Left lung (tissue), 10 donors: Measurements from ENCODE around the gene ZBTB45. TPM values are rescaled to one million over a fixed set of nuclear protein-coding genes. Genes with fewer than 3 reads are reported as not detected.

ENCODE experiments used
- ATAC-seq: fragments of 200-7000 bp; cut with Tn5 transposase; one replicate; pipeline ENCODE4 v1.9.1; 2020; ENCODE audit warnings: moderate library complexity
- DNase-seq, 4 donors: peaks; one replicate each; pipeline ENCODE4 v3.0.0-alpha.2; 2013 to 2020
- H3K27ac ChIP-seq, 2 donors: fragments of 200-600 bp; sonication (generic) in 1 of 2; one replicate each; pipeline versions ENCODE4 v1.5.0 to v1.8.0; 2020 to 2021
- H3K27me3 ChIP-seq, 2 donors: fragments of 200-600 bp; sonication (generic) in 1 of 2; one replicate each; pipeline versions ENCODE4 v1.5.0 to v1.8.0; 2020 to 2021
- H3K36me3 ChIP-seq, 2 donors: fragments of 200-600 bp; sonication (generic) in 1 of 2; one replicate each; pipeline versions ENCODE4 v1.5.0 to v1.8.0; 2020 to 2021
- H3K4me1 ChIP-seq, 2 donors: fragments of 200-600 bp; one replicate each; pipeline ENCODE4 v1.8.0; 2021
- H3K4me3 ChIP-seq, 2 donors: fragments of 200-600 bp; sonication (generic) in 1 of 2; one replicate each; pipeline versions ENCODE4 v1.5.0 to v1.8.0; 2020 to 2021; ENCODE audit warnings: mild to moderate bottlenecking in 1 of 2
- H3K9me3 ChIP-seq, 2 donors: fragments of 200-600 bp; sonication (generic) in 1 of 2; one replicate each; pipeline versions ENCODE4 v1.5.0 to v1.8.0; 2020 to 2021
- CTCF ChIP-seq, 2 donors: fragments of 200-600 bp; sonication (generic) in 1 of 2; IDR thresholded peaks; one replicate each; pipeline versions ENCODE4 v1.5.0 to v1.8.0; 2021; ENCODE audit warnings: antibody characterized with exemption in 2 of 2
- intact Hi-C, 2 donors: fragments of 100-400 bp; cut with DNase I; formaldehyde crosslinking; loops; one replicate each; pipeline versions ENCODE4 v1.11.2 to v1.14.2; 2022
- polyA plus RNA-seq, 6 donors: library from polyadenylated mRNA; unstranded; fragments of 120-200 nt; gene quantifications; one replicate each; pipeline ENCODE4 v1.2.1, GENCODE V29; 2013; ENCODE audit not compliant: insufficient read length in 6 of 6
- total RNA-seq, 2 donors: library from RNA; stranded (reverse); fragmentation: NEBNext Ultra II Directional; extraction: Animal tissue kit (Norgen Biotek cat#: 25700); gene quantifications; one replicate each; pipeline ENCODE4 v1.2.1, GENCODE V29; 2021
- donor health status: DM: no; HTN: yes; CAD: no.
- donor health status: DM: no; HTN: no; CAD: no.

ZBTB45 gene
- total and polyA plus RNA-seq, 8 donors: 7.8 to 17.7 (median 12.0) TPM

DNA sequence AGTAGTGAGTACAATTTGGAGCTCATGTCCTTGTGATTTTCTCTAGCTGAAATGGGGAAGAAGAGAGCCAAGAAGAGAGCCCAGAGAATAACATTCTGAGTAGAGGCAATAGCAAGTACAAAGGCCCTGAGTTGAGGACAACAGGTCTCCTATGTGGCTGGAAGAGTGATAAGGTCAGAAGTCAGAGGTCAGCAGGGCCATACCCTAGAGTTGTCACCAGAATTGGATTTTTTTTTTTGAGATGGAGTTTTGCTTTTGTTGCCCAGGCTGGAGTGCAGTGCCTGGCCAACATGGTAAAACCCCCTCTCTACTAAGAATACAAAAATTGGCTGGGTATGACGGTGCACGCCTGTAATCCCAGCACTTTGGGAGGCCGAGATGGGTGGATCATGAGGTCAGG lies 16.2 kb upstream of the ZBTB45 start:
- TF ChIP-seq CTCF (IDR thresholded peaks at IDR 0.05): no peak
- Histone ChIP-seq H3K27me3 (peaks cover 6 to 27% of the 10 kb centered on the region in 2 donors), H3K4me3 (no peak overlapping the region), H3K36me3 (no peaks in the 10 kb centered on the region), H3K4me1 (peaks cover 9 to 15% of the 10 kb centered on the region in 2 donors), H3K27ac (no peak overlapping the region), H3K9me3 (no peaks in the 10 kb centered on the region)
- intact Hi-C loops: no loop called here
- ATAC-seq (no peak), DNase-seq (no peak)

- no peak for DNase-seq
- TF ChIP-seq CTCF (IDR thresholded peaks at IDR 0.05): no peak
- no peak for ATAC-seq
- Histone ChIP-seq H3K4me3 (no peak overlapping the region), H3K9me3 (no peaks in the 10 kb centered on the region), H3K4me1 (no peaks in the 10 kb centered on the region), H3K27me3 (peaks cover 0 to 10% of the 10 kb centered on the region in 2 donors), H3K27ac (no peak overlapping the region), H3K36me3 (no peaks in the 10 kb centered on the region)
- intact Hi-C loops: no loop called here
These were observed 11.6 kb upstream of the ZBTB45 start for GRCh38 chr19:58531034-58531840.

- H3K27me3 ChIP-seq: peaks cover 0 to 10% of the 10 kb centered on the region in 2 donors
- ATAC-seq: no peak
These were observed 9.8 kb upstream of the ZBTB45 start for GRCh38 chr19:58529405-58529804.

DNA sequence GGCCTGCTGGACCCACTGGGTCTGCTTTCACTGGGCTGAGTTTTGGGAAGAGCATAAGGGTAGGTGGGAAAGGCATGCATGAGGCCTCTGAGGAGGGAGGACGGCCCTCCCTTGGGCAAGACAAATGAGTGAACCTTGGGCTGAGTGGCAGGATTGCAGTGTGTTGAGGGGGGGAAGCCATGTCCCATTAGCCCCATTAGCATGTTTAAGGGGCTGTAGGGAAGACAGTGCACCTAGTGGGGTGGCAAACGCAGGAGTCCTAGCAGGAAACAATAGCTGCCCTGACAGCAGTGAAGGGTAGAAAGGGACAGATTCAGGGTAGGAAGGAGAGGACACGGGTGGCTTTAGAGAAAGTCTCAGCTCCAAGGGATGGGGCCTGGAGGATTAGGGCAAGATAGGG lies 3.1 kb upstream of the ZBTB45 start:
- Histone ChIP-seq H3K36me3 (no peaks in the 10 kb centered on the region), H3K27me3 (no peaks in the 10 kb centered on the region), H3K4me1 (peaks cover 9 to 20% of the 10 kb centered on the region in 2 donors), H3K27ac (no peak overlapping the region), H3K9me3 (no peaks in the 10 kb centered on the region), H3K4me3 (no peak overlapping the region)
- ATAC-seq (no peak), DNase-seq (no peak)
- TF ChIP-seq CTCF (IDR thresholded peaks at IDR 0.05): no peak
- intact Hi-C loops: no loop called here

More at GRCh38 chr19:58529405-58529804, 9.8 kb upstream of the ZBTB45 start:
- TF ChIP-seq CTCF (IDR thresholded peaks at IDR 0.05): no peak
- Histone ChIP-seq H3K4me3 (no peak overlapping the region), H3K9me3 (no peaks in the 10 kb centered on the region), H3K27ac (no peak overlapping the region), H3K36me3 (no peaks in the 10 kb centered on the region), H3K4me1 (no peaks in the 10 kb centered on the region)
- no peak for DNase-seq
- intact Hi-C loops: no loop called here

- no peak overlapping the region for H3K4me3 ChIP-seq
These were observed 2.0 kb upstream of the ZBTB45 start for GRCh38 chr19:58521651-58522050.

More at GRCh38 chr19:58521651-58522050, 2.0 kb upstream of the ZBTB45 start:
- ATAC-seq: no peak
- H3K9me3 ChIP-seq: no peaks in the 10 kb centered on the region
- no peaks in the 10 kb centered on the region for H3K27me3 ChIP-seq
- H3K4me1 ChIP-seq: peaks cover 9 to 30% of the 10 kb centered on the region in 2 donors
- intact Hi-C loops: no loop called here
- peaks cover 0 to 9% of the 10 kb centered on the region in 2 donors for H3K36me3 ChIP-seq
- TF ChIP-seq CTCF (IDR thresholded peaks at IDR 0.05): no peak
- H3K27ac ChIP-seq: peak overlapping the region in 1 of 2 donors; percentile 39
- no peak for DNase-seq
